HepG2 (cell line): ENCODE data around the gene COL4A2. TPM values are rescaled to one million over a fixed set of nuclear protein-coding genes. Genes with fewer than 3 reads are reported as not detected.

Source experiments
- ATAC-seq: fragments of 200-7000 bp; cut with Tn5 transposase; 3 replicates; pipeline ENCODE4 v1.9.1; 2020; ENCODE audit warnings: mild to moderate bottlenecking, moderate library complexity
- BruUV-seq: library from RNA; stranded (reverse); fragments of 400-500 nt; replicated peaks from 2 replicates; lab custom pipeline; 2021; lab: Mats Ljungman, UMichigan
- CTCF ChIA-PET: fragments of 300-600 bp; formaldehyde crosslinking; extraction: SDS; loops from one replicate; lab custom pipeline; 2021; ENCODE audit warnings: low total read pairs, inconsistent platforms, low intra/inter-chr PET ratio; lab: Yijun Ruan, JAX
- POLR2A ChIA-PET: fragments of 350-600 bp; sonication (Branson Sonifier 250); formaldehyde crosslinking; loops from one replicate; lab custom pipeline; 2020; ENCODE audit warnings: antibody characterized with exemption, inconsistent platforms; lab: Yijun Ruan, JAX
- DNase-seq: peaks from one replicate; pipeline ENCODE4 v3.0.0-alpha.2; 2015; ENCODE audit warnings: low spot score
- FAIRE-seq: peaks from 3 replicates; lab custom pipeline; 2011; peaks lifted over from hg19 to GRCh38; lab: Jason Lieb, UNC
- H2AFZ ChIP-seq: one replicate; pipeline ENCODE4 v1.6.1; 2011; ENCODE audit warnings: low read length, inconsistent platforms
- H3K27ac ChIP-seq: fragments of 300-600 bp; 3 replicates; pipeline ENCODE4 v1.8.0; 2011; ENCODE audit warnings: mixed run types, mild to moderate bottlenecking, mixed read lengths, low read length, inconsistent platforms; ENCODE audit not compliant: insufficient read depth; ENCODE audit errors: extremely low read length
- H3K27me3 ChIP-seq, 2 experiments: fragments of 200-600 bp in 1 of 2; 2 replicates in 1 of 2; 3 replicates in 1 of 2; pipeline versions ENCODE4 v1.6.0 to v1.8.0; 2011; ENCODE audit warnings: low read length in 2 of 2, mild to moderate bottlenecking in 2 of 2, moderate library complexity in 2 of 2, inconsistent platforms in 1 of 2; ENCODE audit not compliant: insufficient read depth in 2 of 2, control insufficient read depth in 1 of 2
- H3K36me3 ChIP-seq, 2 experiments: fragments of 200-600 bp in 1 of 2; replicated peaks in 1 of 2; 2 replicates in 1 of 2; 3 replicates in 1 of 2; pipeline versions ENCODE4 v1.5.1 to v1.8.0; 2011; ENCODE audit warnings: low read length in 2 of 2, inconsistent platforms in 1 of 2; ENCODE audit not compliant: insufficient read depth in 2 of 2, control insufficient read depth in 1 of 2
- H3K4me1 ChIP-seq: 2 replicates; pipeline ENCODE4 v1.5.1; 2012; ENCODE audit warnings: low read length, inconsistent platforms; ENCODE audit not compliant: insufficient read depth
- H3K4me2 ChIP-seq: 2 replicates; pipeline ENCODE4 v1.6.0; 2011; ENCODE audit warnings: low read depth, low read length, inconsistent platforms
- H3K4me3 ChIP-seq, 3 experiments: fragments of 200-600 bp in 1 of 3; sonication (generic), shearing (Covaris generic) in 1 of 3; replicated peaks in 1 of 3; 2 replicates each; pipeline ENCODE4 v1.5.1; 2011 to 2016; ENCODE audit warnings: low read length in 3 of 3, inconsistent platforms in 2 of 3, low read depth in 2 of 3, mild to moderate bottlenecking in 2 of 3, control low read depth in 1 of 3, mixed read lengths in 1 of 3; ENCODE audit not compliant: insufficient read depth in 1 of 3
- H3K79me2 ChIP-seq: one replicate; pipeline ENCODE4 v1.6.1; 2011; ENCODE audit warnings: low read length, inconsistent platforms; ENCODE audit not compliant: insufficient read depth
- H3K9ac ChIP-seq: 2 replicates; pipeline ENCODE4 v1.6.0; 2011; ENCODE audit warnings: mild to moderate bottlenecking, low read depth, low read length, inconsistent platforms; ENCODE audit not compliant: insufficient read depth
- H3K9me3 ChIP-seq: 2 replicates; pipeline ENCODE4 v1.5.1; 2012; ENCODE audit warnings: mild to moderate bottlenecking, low read length
- H4K20me1 ChIP-seq: 2 replicates; pipeline ENCODE4 v1.6.0; 2011; ENCODE audit warnings: inconsistent platforms, mild to moderate bottlenecking, low read length, moderate library complexity; ENCODE audit not compliant: insufficient read depth
- GLI4 ChIP-seq: sonication (generic); formaldehyde crosslinking; IDR thresholded peaks from 2 replicates; pipeline ENCODE4 v1.5.1; 2020; ENCODE audit warnings: missing genetic modification reagents, mild to moderate bottlenecking, moderate library complexity, borderline replicate concordance
- HMGXB4 ChIP-seq, 2 experiments: sonication (generic) in 1 of 2; formaldehyde crosslinking in 1 of 2; IDR thresholded peaks; 2 replicates each; pipeline versions ENCODE4 v1.4.0 to v1.6.1; 2018 to 2020; ENCODE audit warnings: missing genetic modification reagents in 2 of 2, borderline replicate concordance in 1 of 2, low read depth in 1 of 2, mild to moderate bottlenecking in 1 of 2, missing biosample characterization in 1 of 2
- NFIB ChIP-seq: sonication (generic); formaldehyde crosslinking; IDR thresholded peaks from 2 replicates; pipeline ENCODE4 v1.9.0; 2021; ENCODE audit warnings: missing genetic modification reagents, mild to moderate bottlenecking, borderline replicate concordance
- REST ChIP-seq, 2 experiments: IDR thresholded peaks; 2 replicates each; pipeline ENCODE4 v1.6.1; 2011 to 2012; ENCODE audit warnings: low read length in 2 of 2, borderline replicate concordance in 1 of 2, low read depth in 1 of 2, mild to moderate bottlenecking in 1 of 2, moderate library complexity in 1 of 2
- WGBS: methylation state at CpG from one replicate; pipeline ENCODE4 v1.1.6; 2017; ENCODE audit warnings: low lambda C conversion rate; 5-methylcytosine and 5-hydroxymethylcytosine counted together
- in situ Hi-C: cut with HindIII; loops from 2 replicates; pipeline ENCODE4 v1.10.0; 2017; ENCODE audit warnings: low pct_unique_long_range_greater_than_20kb; ENCODE audit not compliant: extremely low pct_ligation_motif_present
- intact Hi-C: fragments of 100-400 bp; cut with micrococcal nuclease; formaldehyde crosslinking; loops from one replicate; pipeline ENCODE4 v1.10.0; 2022; ENCODE audit not compliant: unreplicated experiment
- polyA plus RNA-seq, 8 experiments: library from polyadenylated mRNA; depleted of rRNA in 3 of 8; stranded (reverse) in 7 of 8; unstranded in 1 of 8; fragments of >200 nt; fragmentation: Illumina TruSeq in 4 of 8; extraction: Trizol in 4 of 8; gene quantifications; 2 replicates each; pipeline versions ENCODE4 v1.2.1 to v1.2.3, GENCODE V29; 2011 to 2016; ENCODE audit warnings: low read depth in 4 of 8, missing spikeins in 1 of 8, mixed read lengths in 1 of 8; ENCODE audit not compliant: insufficient read depth in 1 of 8
- total RNA-seq, 5 experiments: library from RNA; depleted of rRNA; stranded (reverse); fragments of >200 nt; fragmentation: Illumina TruSeq; extraction: Trizol; gene quantifications; 2 replicates each; pipeline ENCODE4 v1.2.3, GENCODE V29; 2016; ENCODE audit warnings: low read depth in 1 of 5
- TF ChIP-seq, protein P1 (sequence below): sonication (generic); formaldehyde crosslinking; IDR thresholded peaks from 2 replicates; pipeline ENCODE4 v1.5.0; 2020; ENCODE audit warnings: mild to moderate bottlenecking, missing genetic modification reagents, borderline replicate concordance
- TF ChIP-seq, protein P2 (sequence below): sonication (generic); formaldehyde crosslinking; IDR thresholded peaks from 2 replicates; pipeline ENCODE4 v1.4.0; 2020; ENCODE audit warnings: missing genetic modification reagents, mild to moderate bottlenecking, borderline replicate concordance
- TF ChIP-seq, protein P3 (sequence below): sonication (generic); formaldehyde crosslinking; IDR thresholded peaks from 2 replicates; pipeline ENCODE4 v1.8.0; 2022; ENCODE audit warnings: mild to moderate bottlenecking, missing genetic modification reagents, moderate library complexity
- TF ChIP-seq, protein P4 (sequence below): IDR thresholded peaks from 2 replicates; pipeline ENCODE4 v1.6.1; 2016; ENCODE audit warnings: mild to moderate bottlenecking, missing biosample characterization, missing genetic modification reagents
- TF ChIP-seq, protein P5 (sequence below): sonication (generic); formaldehyde crosslinking; IDR thresholded peaks from 2 replicates; pipeline ENCODE4 v1.4.0; 2020; ENCODE audit warnings: mild to moderate bottlenecking, missing genetic modification reagents

COL4A2 gene
- total and polyA plus RNA-seq, 2 of the 13 experiments (the other 11 are each of a cell fraction or from before 2014, with no cell fraction given) = 0.22 to 1.9 TPM

GRCh38 chr13:110479215-110479545, 172.1 kb downstream of the COL4A2 start:
- no TSS peak for BruUV-seq
- ChIA-PET CTCF (no interaction called here), POLR2A (no interaction called here)
- intact Hi-C loops (no loop called here), in situ Hi-C loops (no loop called here)
- Histone ChIP-seq H3K9me3 (no peaks in the 10 kb centered on the region), H3K4me3 (no peak overlapping the region), H3K27ac (no peak overlapping the region), H2AFZ (no peak overlapping the region), H3K79me2 (no peaks in the 10 kb centered on the region), H3K4me1 (peaks cover 23% of the 10 kb centered on the region), H4K20me1 (no peaks in the 10 kb centered on the region), H3K9ac (no peak overlapping the region), H3K27me3 (peaks cover 1 to 79% of the 10 kb centered on the region in 2 experiments), H3K36me3 (no peaks in the 10 kb centered on the region), H3K4me2 (no peak overlapping the region)
- ATAC-seq (no peak), DNase-seq (no peak), FAIRE-seq (no peak)
- 38% methylated on average over 6 of the region's 6 CpGs for WGBS
- TF ChIP-seq REST (IDR thresholded peaks at IDR 0.05; ENCODE audit: borderline replicate concordance in 1 of 2, low read depth in 1 of 2, low read length in 2 of 2) (no peak), GLI4 (no peak), HMGXB4 (CRISPR knock-in tag; IDR thresholded peaks at IDR 0.05; ENCODE audit: borderline replicate concordance in 1 of 2, low read depth in 1 of 2) (no peak), NFIB (no peak)
- TF ChIP-seq, protein P1, sequence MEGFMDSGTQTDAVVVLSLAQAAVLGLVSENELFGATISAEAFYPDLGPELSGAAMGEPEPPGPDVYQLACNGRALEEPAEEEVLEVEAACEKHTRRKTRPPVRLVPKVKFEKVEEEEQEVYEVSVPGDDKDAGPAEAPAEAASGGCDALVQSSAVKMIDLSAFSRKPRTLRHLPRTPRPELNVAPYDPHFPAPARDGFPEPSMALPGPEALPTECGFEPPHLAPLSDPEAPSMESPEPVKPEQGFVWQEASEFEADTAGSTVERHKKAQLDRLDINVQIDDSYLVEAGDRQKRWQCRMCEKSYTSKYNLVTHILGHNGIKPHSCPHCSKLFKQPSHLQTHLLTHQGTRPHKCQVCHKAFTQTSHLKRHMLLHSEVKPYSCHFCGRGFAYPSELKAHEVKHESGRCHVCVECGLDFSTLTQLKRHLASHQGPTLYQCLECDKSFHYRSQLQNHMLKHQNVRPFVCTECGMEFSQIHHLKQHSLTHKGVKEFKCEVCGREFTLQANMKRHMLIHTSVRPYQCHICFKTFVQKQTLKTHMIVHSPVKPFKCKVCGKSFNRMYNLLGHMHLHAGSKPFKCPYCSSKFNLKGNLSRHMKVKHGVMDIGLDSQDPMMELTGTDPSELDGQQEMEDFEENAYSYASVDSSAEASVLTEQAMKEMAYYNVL (CRISPR knock-in tag) = no peak
- TF ChIP-seq, protein P2, sequence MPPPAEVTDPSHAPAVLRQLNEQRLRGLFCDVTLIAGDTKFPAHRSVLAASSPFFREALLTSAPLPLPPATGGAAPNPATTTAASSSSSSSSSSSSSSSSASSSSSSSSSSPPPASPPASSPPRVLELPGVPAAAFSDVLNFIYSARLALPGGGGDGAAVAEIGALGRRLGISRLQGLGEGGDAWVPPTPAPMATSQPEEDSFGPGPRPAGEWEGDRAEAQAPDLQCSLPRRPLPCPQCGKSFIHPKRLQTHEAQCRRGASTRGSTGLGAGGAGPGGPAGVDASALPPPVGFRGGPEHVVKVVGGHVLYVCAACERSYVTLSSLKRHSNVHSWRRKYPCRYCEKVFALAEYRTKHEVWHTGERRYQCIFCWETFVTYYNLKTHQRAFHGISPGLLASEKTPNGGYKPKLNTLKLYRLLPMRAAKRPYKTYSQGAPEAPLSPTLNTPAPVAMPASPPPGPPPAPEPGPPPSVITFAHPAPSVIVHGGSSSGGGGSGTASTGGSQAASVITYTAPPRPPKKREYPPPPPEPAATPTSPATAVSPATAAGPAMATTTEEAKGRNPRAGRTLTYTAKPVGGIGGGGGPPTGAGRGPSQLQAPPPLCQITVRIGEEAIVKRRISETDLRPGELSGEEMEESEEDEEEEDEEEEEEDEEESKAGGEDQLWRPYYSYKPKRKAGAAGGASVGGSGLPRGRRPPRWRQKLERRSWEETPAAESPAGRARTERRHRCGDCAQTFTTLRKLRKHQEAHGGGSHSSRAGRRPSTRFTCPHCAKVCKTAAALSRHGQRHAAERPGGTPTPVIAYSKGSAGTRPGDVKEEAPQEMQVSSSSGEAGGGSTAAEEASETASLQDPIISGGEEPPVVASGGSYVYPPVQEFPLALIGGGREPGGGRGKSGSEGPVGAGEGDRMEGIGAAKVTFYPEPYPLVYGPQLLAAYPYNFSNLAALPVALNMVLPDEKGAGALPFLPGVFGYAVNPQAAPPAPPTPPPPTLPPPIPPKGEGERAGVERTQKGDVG = no peak
- TF ChIP-seq, protein P3, sequence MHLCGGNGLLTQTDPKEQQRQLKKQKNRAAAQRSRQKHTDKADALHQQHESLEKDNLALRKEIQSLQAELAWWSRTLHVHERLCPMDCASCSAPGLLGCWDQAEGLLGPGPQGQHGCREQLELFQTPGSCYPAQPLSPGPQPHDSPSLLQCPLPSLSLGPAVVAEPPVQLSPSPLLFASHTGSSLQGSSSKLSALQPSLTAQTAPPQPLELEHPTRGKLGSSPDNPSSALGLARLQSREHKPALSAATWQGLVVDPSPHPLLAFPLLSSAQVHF (CRISPR knock-in tag) = no peak
- TF ChIP-seq, protein P4, sequence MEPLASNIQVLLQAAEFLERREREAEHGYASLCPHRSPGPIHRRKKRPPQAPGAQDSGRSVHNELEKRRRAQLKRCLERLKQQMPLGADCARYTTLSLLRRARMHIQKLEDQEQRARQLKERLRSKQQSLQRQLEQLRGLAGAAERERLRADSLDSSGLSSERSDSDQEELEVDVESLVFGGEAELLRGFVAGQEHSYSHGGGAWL (CRISPR knock-in tag) = no peak
- TF ChIP-seq, protein P5, sequence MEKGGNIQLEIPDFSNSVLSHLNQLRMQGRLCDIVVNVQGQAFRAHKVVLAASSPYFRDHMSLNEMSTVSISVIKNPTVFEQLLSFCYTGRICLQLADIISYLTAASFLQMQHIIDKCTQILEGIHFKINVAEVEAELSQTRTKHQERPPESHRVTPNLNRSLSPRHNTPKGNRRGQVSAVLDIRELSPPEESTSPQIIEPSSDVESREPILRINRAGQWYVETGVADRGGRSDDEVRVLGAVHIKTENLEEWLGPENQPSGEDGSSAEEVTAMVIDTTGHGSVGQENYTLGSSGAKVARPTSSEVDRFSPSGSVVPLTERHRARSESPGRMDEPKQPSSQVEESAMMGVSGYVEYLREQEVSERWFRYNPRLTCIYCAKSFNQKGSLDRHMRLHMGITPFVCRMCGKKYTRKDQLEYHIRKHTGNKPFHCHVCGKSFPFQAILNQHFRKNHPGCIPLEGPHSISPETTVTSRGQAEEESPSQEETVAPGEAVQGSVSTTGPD (CRISPR knock-in tag) = no peak
